Inflammatory macrophage treated with lipopolysaccharide for 1 hour (primary cell): Measurements from ENCODE around the gene IGSF3.

ENCODE experiments used
- DNase-seq, 2 donors: peaks; one replicate each; pipeline ENCODE4 v3.0.0-alpha.2; 2020 to 2022

Gene IGSF3

DNA sequence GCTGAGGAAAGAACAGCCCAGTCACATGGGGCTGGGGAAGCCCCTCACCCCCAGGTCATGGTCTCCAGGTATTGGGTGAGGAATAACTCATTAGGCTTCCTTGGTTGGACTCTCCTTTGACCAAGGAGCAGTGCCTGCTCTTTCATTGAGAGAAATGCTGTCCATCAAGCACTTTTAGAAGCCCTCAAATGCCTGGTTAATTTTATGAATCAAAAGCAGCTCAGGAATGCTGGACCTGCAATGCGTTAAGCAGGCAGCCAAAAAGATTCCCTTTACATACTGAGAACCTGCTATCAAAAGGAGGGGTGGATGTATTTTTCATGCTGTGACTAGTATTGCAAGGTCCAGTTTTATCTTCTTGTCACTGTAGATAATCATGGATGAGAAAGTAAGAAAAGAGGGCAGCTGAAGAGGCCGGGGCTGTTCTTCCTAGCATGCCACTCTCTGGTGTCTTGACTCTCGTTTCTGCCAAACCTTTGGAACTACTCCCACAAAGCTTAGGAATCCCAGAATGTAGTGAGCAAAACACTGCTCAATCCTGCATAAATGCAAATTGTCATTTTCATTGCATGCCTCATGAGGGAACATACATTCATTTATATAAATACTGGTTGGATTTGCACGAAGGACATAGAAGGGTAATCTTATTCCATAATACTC is 94.6 kb downstream of the IGSF3 start:
- no peak for DNase-seq

DNA sequence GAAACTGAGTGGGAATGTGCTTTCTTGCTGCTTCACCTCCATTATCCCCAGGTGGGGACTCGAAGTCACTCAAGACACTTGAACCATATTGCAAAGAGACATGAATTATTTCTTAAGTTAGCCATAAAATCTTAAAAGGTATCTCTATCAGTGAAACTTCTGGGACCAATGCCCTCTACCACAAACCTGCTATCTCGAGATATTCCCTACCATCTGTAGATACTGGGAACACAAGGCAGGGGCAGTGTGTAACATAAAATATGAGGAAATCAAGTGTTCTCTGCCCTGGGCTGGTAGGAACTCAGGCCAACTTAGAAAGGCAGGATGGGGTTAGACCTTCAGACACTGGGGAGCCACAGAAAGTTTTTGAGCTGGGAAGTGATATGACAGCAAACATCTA is 95.4 kb downstream of the IGSF3 start:
- no peak for DNase-seq

DNA sequence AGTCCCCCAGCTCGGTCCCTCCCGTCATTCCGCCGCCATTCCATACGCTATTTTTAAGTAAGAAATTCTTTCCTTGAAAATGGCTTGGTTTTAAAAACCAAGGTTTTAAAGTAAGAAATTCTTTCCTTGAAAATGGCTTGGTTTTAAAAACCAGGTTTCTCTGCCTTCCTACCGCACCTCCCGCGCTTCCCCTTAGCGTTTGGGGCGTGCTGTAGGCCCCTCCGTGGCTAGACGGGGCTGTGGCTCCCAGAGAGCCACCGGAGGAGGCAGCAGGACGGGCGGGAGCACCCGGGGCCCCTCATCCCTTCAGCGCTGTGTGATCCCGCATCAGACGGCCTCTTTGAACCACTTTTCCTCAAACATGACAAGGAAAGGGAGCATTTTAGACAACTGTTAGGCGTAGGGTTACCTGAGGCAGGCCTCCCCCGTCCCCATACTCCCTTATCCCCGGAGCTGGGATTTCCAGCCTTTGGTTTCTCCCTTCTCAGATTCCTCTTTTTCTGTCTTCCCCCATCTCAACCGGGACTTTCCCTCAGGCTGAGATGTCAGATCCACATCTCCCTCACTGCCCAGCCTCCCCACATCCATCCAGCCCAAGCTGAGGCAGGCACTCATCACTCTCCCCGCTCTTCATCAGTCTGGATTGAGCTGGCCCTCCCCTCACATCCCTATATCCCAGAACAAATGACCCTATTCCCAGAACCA is 96.2 kb downstream of the IGSF3 start:
- peak; percentile 75 to 88 for DNase-seq

DNA sequence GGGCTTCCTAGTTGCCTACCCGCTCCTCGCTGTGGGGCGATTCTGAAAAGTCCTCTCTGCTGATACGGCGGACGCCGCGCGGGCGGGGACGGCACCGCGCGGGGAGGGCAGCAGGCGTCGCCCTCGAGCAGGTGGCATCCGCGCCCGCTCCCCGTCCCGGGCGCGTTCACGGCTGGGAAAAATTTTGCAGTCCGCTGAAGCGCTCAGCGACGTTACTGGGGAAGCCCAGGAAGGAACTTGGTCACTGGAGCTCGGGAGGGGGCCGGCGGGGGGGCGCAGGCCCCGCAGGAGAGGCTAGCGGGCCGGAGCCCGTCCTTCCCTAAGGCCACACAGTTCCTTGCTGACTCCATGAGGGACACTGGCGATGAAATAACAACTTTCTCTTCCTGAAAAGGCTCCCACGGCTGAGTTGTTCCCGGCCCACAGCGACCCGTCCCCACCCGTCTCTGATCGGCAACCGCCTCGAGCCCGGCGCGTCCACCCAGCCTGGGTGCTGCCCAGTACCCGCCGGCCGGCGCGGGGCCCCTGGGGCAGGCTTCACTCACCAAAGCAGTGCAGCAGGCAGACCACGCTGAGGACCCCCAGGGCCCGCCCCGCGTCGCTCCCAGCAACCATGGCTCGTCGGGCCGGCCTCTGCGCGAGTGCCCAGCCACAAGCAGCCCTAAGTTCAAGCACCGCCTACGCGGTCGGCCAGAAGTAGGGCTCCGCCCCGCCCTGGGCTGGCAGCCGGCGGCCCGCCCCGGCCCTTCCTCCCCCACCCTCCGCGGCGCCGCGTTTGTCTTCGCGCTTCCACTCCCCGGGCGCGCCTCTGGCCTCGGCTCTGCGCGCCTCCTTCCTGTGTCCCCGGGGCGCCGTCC is 96.9 kb downstream of the IGSF3 start, which contains the start of gene CD58:
Gene CD58 (minus strand): TSS at position 669 of the 857 bp plus-strand sequence. CDS start 54 bp downstream, at position 615.
- DNase-seq = peak; percentile 94 to 96

DNA sequence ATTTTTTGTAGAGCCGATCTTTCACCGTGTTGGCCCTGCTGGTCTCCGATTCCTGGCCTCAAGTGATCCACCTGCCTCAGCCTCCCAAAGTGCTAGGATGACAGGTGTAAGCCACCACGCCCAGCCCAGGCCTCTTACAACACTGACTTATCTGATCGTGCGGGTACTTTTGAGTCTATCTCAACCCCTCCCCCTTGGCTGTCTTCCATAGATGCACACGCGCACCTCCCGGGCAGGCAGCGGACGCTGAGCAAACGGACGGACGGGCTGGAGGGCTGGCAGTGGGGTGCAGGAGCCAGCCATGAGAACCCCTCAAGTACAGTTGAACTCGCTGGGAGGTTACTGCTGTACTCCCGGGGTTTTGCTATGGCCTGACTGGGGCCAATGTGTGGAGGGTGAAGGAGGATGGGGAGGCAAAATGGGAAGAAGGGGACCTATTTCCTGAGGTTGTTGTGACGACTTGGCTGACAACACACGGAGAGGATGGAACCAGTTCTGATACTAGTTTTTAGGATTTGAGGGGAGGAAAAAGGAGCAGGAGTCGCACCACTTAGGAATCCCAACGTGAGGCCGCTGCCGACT is 97.7 kb downstream of the IGSF3 start:
- DNase-seq = no peak

DNA sequence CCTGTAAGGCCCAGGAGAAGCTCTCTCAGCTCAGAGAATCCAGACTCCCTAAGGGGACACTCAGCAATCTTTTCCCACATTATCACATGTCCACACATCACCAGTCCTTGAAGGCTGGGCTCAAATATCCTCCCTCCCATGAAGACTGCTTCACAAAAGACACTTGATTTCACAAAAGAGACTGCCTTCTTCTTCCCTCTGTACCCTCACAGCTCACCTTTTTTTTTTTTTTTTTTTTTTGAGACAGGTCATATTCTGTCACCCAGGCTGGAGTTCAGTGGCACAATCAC is 98.2 kb downstream of the IGSF3 start:
- DNase-seq = peak in 1 of 2 donors; percentile 55

DNA sequence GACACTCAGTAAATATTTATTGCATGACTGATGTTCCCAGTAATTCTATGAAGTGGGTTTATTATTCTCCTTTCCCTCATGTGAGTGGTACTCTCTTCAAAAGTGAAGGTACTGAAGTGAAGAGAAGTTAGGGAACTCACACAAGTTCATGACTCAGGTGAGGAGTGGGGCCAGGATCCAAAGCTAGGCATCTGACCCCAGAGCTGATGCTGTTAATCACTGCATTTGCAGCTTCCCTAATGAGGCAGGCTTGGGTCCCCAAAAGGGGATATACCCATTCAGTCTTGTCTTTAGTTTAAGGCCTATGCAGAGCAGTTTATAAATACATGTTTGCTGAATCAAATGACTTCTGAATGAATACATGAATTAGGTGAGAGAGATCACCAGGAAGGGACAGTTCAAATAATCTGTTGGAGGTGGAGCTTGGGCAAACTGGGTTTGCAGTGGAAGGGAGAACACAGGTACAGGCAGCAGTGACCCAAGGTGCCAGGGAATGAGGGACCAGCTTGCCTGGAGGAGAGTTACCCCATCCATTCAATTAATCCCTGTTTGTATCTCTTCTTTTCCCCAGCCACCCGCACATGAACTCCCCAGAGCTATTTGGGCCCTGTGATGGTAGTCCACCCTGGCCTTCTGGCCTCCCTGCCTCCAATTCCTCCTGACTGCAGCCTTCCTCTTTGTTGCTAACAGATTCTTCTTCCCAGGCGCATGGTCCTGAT is 98.7 kb downstream of the IGSF3 start:
- DNase-seq = no peak

DNA sequence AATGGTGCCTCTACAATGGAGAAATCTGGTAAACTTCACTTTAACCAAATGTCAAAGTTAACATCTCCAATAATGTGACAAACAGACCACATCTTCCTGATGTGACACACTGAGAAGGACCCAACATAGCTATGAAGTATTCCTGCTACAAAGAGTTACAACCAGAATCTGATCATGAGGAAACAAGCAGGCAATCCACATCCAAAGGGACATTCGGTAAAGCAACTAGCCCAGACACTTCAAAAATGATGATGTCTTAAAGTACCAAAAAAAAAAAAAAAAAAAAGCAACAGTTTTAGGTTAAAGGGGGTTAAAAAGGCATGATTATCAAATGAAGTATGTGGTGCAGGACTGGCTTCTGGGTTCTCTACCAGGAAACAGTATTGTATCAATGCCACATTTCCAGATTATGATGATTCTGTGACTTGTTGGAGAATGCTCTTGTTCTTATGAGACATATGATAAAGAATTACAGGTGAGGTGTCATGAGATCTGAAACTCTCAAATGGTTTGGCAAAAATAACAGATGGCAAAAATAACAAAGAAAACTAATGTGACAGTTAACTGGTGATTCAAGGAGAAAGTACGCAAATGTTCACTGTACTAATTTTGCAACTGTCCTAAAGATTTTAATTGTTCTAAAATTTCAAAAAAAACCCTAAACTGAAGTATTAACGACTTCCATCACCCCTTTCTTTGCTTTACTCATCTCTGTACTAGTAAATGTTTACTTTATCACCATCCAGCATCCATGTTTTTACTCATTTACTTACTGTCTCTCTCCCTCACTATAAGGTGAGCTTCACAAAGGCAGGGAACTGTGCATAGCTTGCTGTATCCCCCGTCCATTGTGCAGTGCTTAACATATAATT is 99.5 kb downstream of the IGSF3 start:
- no peak for DNase-seq

DNA sequence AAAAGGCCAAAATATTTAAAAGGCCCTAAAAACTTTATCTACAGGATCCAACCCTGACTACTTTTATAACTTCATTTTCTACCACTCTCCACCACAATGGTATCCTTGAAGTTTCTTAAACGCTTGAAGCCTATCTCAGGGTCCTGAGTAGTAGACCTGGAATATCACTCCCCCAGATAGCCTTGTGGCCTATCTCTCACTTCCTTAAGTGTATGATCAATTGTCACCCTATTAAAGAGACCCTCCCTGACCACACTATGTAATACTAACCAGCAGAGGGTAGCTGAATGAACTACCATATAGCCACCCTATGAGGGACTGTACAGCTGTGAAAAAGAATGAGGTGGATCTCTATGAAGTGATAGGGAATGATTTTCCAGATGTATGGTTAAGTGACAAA is 102.3 kb downstream of the IGSF3 start:
- DNase-seq = no peak

DNA sequence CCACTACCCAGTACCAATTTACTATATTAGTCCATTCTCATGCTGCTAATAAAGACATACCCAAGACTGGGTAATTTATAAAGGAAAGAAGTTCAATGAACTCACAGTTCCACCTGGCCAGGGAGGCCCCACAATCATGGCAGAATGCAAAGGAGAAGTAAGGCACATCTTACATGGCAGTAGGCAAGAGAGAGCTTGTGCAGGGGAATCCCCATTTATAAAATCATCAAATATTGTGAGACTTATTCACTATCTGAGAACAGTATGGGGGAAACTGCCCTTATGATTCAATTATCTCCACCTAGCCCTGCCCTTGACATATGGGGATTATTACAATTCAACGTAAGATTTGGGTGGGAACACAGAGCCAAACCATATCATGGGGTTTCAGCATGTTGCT is 103.1 kb downstream of the IGSF3 start:
- peak in 1 of 2 donors; percentile 54 for DNase-seq

DNA sequence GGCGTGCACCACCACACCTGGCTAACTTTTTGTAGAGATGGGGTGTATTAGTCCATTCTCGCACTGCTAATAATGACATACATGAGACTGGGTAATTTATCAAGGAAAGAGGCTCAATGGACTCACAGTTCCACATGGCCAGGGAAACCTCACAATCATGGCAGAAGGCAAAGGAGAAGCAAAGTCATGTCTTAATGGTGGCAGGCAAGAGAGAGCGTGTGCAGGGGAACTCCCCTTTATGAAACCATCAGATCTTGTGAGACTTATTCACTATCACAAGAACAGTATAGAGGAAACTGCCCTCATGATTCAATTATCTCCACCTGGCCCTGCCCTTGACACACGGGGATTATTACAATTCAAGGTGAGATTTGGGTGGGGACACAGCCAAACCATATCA is 105.1 kb downstream of the IGSF3 start:
- DNase-seq = peak; percentile 54 to 79

DNA sequence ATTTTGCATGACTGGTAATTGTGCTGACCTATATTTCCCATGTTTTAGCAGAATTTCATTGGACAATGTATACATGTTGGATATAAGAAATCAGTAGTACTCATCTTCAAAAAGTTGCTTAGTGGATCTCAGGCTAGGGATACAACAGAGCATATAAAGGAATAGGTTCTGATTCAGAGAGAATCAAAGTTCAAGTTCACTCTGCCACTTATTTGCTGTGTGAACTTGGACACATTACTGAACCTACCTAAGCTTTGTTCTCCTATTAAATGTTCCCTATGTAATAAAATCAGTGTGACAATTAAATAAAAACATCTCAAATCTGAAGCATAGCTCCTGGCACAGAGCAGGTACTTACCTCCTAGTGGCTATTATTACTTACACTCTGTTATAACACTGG is 106.0 kb downstream of the IGSF3 start:
- no peak for DNase-seq

DNA sequence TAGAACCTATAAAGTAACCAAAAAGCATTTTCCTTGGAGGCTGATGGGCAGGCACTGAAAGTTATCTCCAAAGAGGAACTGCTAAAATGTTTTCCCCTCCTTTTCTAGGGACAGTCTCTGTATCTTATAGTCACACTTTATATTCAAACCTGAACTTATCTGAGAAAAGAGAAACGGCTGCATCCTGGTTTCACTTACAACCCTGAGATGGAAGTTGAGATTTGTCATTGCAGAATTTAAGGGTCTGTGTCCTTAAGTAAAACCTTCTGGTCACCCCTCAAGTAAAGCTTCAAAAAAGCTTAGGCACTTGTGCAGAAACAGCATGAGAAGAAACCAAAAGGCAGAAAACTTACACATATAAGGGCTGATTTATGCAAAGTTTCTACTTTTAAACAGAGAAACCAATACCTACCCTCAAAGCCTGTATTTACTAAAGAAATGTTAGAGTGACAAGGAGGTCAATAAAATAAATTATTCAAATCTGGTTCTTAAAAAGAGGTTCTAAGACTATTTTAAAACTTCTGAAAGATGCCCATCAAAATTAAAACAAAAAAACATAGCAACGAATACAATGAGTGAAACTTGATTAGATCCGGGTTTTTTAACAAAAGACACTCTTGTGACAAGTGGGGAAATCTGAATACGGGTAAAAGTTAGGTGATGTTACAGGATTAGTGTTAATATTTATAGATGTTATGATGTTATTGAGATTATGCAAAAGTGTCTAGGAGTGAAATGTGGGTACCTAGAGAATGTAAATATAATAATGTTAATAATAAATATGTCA is 106.6 kb downstream of the IGSF3 start:
- no peak for DNase-seq

DNA sequence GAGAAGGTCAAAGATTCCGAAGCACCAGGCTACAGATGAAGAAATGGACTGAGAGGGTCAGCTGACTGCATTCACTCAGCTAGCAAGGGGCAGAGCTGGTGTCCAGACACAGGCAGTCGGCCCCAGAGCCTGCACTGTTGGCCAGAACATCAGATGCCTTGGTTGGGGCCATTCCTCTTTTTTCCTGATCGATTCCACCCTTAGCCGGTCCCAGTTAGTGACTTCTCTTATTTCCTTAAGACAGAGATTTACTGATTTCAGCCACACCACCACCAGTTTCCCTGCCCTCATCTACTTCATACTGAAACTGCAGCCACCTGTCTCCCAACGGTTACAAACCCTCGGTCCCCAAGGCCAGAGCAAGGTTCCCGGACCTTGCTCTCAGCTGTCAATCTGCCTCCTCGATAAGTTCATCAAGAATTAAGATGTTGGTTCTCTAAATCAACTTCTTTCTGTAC is 108.2 kb downstream of the IGSF3 start:
- no peak for DNase-seq

DNA sequence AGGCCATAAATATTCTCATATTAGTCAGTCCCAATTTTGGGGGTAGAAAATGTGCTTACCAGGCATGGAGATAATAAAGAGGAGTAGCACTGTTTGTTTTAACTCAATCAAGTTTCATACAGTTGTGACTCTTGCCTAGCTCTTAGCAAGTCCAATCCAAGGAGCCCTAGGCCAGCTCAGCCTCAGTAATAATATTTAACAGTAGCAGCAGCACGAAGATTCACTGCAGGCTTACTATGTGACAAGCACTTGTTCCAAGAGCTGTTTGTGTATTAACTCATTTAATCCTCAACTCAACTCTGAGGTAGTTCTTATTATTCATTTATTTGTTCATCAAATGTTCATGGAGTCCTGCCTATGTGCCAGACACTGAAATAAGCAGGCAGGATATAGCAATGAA is 109.0 kb downstream of the IGSF3 start:
- no peak for DNase-seq

DNA sequence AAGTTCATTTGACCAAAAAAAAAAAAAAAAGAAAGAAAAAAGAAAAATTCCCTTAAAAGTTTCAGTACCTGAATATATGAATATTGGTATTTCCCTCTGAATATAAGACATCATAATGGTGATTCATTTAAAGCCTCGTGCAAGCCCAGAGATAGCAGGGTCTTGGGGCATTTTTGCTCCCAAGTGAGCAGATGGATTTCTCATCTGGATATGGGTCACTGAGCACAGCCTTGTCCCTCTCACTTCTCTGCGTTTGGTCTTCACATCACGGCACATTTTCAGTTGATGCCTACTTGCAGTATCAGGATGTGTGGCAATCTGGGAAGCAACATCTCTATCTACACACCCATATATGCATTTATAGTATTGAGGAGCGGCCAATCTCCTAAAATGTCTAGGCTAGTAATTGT is 109.4 kb downstream of the IGSF3 start:
- DNase-seq = peak in 1 of 2 donors; percentile 71

DNA sequence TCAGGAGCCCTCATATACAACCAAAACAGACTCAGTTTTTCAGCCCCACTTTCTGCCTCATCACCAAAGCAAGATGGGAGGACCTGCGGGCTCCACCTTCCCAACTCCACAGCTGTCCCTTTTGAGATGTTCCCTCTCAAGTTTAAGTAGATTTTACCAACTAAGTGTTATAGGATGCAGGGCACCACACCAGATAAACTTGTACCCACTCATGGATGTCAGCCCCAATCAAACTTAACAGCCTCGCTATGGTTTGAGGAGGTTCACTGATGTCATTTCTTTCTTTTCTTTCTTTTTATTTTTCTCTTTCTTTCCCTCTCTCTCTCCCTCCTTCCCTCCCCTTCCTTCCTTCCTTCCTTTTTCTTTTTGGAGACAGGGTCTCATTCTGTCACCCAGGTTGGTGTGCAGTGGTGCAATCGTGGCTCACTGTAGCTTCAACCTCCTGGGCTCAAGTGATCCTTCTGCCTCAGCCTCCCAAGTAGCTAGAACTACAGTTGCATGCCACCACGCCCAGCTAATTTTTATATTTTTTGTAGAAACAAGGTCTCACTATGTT is 110.1 kb downstream of the IGSF3 start:
- no peak for DNase-seq

DNA sequence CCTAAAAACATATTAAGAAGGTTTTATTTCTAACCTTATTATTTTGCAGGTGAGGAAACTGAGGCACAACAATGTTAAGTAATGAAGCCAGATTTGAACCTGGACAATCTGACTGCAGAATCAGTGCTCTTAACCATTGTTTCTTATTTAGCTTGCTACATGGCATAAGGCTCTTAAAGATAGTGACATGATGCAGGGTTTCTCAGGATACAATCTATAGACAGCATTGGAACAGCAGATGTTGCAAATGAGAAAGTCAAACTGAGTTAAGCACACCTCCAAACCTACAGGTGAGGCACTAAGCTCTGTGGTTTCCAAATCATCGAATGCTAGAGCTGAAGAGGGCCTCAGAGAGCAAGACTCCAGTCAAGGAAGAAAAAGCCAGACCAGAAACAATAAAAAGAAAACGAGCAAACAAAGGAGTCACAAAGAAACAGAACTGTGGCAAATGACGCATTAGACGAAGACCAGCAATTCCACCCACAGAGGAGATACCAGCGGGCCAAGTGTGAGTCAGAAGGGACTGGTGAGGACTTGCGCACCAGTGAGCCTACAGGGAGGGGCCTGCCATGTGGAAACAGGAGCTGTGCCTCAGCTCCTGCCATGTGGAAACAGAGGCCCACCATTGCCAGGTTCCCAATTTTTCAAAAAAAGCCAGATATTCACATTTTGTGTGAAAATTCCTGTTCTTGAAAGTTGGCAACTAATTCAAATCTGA is 111.1 kb downstream of the IGSF3 start:
- peak; percentile 92 to 98 for DNase-seq

DNA sequence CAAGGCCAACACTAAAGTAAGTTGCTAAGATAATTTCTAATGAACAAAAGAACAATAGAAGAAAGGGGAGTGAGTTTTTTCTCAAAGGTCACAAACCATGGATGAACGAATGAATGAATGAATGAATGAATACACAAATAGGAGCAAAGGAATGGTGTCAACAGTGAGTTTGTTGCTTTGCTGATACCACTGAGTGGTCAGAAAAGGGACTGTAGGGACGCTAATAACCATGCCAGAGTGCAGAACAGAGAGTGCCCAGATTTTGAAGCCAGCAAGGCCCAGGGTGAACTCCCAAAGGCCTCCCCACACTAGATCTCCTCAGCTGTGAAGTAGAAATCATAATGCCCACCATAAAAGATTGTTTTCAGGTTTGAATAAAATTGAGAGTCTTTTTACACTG is 112.6 kb downstream of the IGSF3 start:
- no peak for DNase-seq
